ENCODE measurements around the gene RASA1. TPM values are rescaled to one million over a fixed set of nuclear protein-coding genes. Genes with fewer than 3 reads are reported as not detected.
A peak's percentile ranks its signal among the peaks of the same experiment; 100 is the strongest.

RASA1 gene
- total and polyA plus RNA-seq, 2 experiments from 2014 or later: 9.3 to 35.0 TPM

GRCh38 chr5:87268126-87268969 lies 665 bp downstream of the RASA1 start:
- Mint-ChIP-seq H3K4me1 (peaks cover 37% of the 10 kb centered on the region), H3K27ac (peak overlapping the region; percentile 94), H3K9me3 (no peaks in the 10 kb centered on the region), H3K36me3 (ENCODE audit: low read depth) (peaks cover 9% of the 10 kb centered on the region; the same call in 2 of the 3 replicates), H3K27me3 (ENCODE audit: insufficient read depth, low read depth, poor library complexity) (peaks cover 23% of the 10 kb centered on the region), H3K4me3 (peak overlapping the region; percentile 97)
- peak; percentile 66 for DNase-seq (ENCODE audit: low spot score)
- H3F3A ChIP-seq (replicated peaks; ENCODE audit: low read depth): 0 out of 2 replicates have a peak, but pooled peaks cover 4% of the 10 kb centered on the region
- peak; percentile 66 for ATAC-seq
- peaks cover 46% of the 10 kb centered on the region for H3K79me2 ChIP-seq (replicated peaks; ENCODE audit: insufficient read depth)
- no peaks in the 10 kb centered on the region for H3K36me3 ChIP-seq (ENCODE audit: insufficient read depth)
- H2AFZ ChIP-seq: peak overlapping the region; percentile 64
- H3K27me3 ChIP-seq (ENCODE audit: insufficient read depth): peaks cover 34% of the 10 kb centered on the region
- TF ChIP-seq ETS1 (IDR thresholded peaks at IDR 0.05): no peak
- TF ChIP-seq ZNF462 (CRISPR knock-in tag; IDR thresholded peaks at IDR 0.05): no peak
- TF ChIP-seq EZH2 (IDR thresholded peaks at IDR 0.05; ENCODE audit: low read depth, unreplicated experiment): no peak
- TF ChIP-seq POLR2AphosphoS5 (IDR thresholded peaks at IDR 0.05; ENCODE audit: low read depth): 0 out of 2 replicates have a peak, but pooled peaks have one; percentile 42
- no peak for TF ChIP-seq STAT1 (IDR thresholded peaks at IDR 0.05; ENCODE audit: unreplicated experiment)
- no peak for TF ChIP-seq NANOG (IDR thresholded peaks at IDR 0.05; ENCODE audit: borderline replicate concordance)
- peaks cover 21% of the 10 kb centered on the region for H3K4me1 ChIP-seq (ENCODE audit: insufficient read depth)
- H3K4me3 ChIP-seq: peak overlapping the region; percentile 86
- H4K20me1 ChIP-seq (replicated peaks; ENCODE audit: insufficient read depth): peaks cover 27% of the 10 kb centered on the region
- H3K27ac ChIP-seq (ENCODE audit: low read depth): peak overlapping the region; percentile 92
- peak overlapping the region; percentile 94 for H3K4me2 ChIP-seq
- no peaks in the 10 kb centered on the region for H3K9me2 ChIP-seq (ENCODE audit: insufficient read depth)
